GM18519 (cell line): ENCODE data around the gene SDK1.

Experiments
- ATAC-seq: cut with Tn5 transposase; IDR thresholded peaks from one replicate; pipeline ENCODE4 v1.9.1; 2021; ENCODE audit warnings: mild to moderate bottlenecking, moderate library complexity; ENCODE audit not compliant: unreplicated experiment, low FRiP score

SDK1 gene

DNA sequence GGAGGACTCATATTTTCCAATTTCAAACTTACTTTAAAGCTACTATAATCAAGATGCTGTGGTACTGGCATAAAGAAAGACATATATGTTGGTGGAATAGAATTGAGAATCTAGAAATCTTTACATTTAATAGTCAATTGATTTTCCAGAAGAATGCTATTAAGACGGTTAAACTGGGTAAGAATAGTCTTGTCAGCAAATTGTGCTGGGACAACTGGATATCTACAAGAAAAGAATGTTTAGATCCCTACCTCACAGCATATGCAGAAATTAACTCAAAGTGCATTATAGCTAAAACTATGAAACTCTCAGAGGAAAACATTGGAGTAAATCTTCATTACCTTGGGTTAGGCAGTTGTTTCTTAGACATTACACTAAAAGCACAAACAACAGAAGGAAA lies 203.3 kb downstream of the SDK1 start:
- ATAC-seq = no peak

DNA sequence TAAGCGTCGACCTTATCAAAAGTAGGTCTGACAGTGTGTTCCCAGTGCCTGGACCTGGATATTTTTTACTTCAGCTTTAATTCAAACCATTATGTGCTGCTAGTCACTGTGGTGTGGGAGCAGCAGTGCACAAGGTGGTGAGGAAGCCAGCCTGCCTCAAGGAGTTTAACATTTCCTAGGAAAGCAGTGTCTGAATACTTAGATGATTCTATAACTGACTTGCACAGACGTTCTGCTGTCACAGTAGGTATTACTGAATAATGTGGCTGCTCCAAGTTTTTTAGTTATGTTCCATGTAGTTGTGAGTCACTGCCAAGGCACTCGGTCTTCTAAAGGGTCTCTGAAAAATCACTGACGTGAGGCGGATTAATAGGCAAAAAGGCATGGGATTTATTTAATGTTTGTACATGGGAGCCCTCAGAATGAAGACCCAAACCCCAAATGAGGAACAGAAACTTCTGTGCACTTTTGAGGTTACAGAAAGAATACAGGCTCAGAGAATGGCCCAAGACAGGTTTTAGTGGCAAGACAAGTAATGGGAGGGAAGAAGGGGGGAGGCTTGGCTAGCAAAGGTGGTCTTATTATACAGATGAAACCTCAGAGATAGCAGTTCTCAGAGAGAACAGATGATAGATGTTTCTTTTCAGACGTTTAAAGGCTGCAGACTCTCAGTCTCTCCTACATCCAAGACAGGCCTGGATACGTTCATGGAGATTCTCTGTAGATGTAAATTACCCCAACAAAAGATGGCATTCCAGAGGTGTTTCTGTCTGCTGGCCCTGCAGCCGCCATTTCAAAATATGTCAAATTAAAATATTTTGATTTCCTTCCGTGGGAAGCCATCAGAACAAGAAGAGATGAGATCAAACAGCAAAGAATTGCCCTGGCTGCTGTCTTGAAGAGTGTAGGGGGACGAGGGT lies 209.3 kb downstream of the SDK1 start:
- ATAC-seq = peak; percentile 51

DNA sequence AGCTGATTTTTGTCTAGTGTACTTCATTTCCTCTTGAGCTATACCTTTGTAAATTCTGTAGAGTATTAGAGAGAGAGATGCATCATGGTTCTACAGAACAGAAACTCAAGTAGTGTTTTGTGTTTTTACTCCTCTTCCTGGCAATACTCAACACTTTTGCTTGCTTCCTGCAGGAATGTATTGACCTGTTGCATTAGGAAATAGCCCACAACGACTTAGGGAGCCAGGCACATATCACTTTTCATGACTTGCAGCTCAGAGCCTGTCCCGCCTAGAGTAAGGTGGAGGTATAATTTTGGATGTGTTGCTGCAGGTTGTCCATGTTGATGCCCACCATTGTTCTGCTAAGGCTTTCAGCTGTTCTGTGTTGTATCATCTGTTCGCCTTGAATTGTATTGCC lies 216.3 kb downstream of the SDK1 start:
- no peak for ATAC-seq

DNA sequence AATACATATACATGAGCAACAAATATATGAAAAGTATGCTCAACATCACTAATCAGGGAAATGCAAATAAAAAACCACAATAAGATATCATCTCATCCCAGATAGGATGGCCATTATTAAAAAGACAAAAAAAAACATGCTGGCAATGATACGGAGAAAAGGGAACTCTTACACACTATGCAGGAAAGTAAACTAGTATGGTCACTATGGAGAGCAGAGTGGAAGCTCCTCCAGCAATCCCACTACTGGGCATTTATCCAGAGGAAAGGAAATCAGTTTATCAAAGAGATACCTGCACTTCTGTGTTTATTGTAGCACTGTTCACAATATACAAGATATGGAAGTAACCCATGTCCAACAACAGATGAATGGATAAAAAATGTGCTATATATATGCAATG lies 217.5 kb downstream of the SDK1 start:
- ATAC-seq = no peak

DNA sequence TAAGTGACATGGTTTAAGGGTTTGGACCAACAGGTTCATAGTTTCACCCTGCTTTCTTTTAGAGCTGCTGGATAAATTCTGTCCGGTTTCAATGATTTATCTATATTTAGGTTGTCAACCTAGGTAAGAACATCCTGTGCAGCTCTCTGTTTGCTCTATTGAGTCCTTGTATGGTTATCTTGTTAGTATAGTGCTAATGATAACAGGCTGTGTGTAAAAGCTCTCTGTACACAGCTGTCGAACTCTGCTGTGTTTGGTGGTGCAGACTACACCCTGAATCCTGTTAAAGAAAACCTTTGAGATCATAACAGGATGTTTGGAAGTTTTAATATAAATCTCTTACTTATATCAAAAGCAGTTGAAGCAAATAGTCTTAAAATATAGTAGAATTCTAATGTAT lies 219.2 kb downstream of the SDK1 start:
- ATAC-seq = no peak

DNA sequence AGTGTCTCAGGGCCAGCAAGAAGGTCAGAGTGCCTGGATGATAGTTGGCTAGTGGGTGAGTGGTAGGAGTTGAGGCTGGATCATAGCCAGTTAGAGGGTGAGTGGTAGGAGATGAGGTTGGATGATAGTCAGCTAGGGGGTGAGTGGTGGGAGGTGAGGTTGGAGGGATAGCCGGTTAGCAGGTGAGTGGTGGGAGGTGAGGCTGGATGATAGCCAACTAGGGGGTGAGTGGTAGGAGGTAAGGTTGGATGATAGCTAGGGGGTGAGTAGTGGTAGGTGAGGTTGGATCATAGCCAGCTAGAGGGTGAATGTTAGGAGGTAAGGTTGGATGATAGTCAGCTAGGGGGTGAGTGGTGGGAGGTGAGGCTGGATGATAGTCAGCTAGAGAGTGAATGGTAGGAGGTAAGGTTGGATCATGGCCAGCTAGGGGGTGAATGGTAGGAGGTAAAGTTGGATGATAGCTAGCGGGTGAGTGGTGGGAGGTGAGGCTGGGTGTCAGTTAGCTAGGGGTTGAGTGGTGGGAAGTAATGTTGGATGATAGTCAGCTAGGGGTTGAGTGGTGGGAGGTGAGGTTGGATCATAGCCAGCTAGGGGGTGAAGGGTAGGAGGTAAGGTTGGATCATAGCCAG lies 226.6 kb downstream of the SDK1 start:
- no peak for ATAC-seq

DNA sequence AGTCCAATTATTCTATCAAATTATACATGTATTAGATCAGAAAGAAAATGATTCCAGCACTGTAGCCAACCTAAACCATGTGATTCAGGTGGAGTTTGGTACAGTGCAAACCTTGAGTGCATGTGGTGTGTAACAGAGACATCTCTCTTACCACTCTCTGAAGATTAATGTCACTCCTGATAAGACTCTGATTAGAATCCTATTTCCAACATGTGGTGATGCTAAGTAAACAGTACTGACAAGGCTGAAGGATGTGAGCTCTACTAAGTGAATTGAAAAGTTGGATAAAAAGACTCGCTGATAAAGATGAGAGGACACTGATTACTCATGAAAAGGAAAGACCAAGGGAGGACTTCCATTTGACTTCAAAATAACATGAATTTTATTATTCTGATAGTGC lies 232.0 kb downstream of the SDK1 start:
- ATAC-seq = no peak

DNA sequence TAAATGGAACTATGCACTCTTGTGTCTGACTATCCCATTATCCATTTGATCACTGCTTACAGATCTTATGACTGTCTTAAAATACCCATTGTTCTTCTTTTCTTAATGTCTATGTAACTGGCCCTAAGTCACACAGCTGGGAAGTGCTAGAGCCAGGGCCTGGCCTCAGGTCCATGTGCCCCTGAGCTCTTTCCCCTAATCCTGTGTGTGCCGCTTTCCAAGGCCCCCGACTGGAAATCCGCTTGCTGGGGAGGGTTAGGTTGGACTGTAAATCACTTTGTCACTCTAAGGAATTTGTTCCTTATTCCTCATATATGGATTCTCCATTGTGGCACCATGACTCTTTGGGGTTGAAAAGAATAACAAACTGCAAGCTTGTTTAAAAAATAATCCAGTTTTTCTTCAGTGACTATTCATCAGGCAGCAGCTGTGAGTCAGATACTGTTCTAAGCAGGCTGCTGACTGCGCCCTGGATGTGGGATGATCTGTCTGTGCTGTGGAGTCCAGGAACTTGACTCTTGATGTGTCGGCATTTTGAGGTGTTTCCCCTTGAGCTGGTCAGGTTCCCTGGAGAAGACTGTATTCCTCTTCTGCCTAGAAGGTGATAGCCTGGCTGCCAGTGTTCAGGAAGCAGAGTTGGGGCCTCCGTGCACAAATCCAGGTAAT lies 236.3 kb downstream of the SDK1 start:
- no peak for ATAC-seq

DNA sequence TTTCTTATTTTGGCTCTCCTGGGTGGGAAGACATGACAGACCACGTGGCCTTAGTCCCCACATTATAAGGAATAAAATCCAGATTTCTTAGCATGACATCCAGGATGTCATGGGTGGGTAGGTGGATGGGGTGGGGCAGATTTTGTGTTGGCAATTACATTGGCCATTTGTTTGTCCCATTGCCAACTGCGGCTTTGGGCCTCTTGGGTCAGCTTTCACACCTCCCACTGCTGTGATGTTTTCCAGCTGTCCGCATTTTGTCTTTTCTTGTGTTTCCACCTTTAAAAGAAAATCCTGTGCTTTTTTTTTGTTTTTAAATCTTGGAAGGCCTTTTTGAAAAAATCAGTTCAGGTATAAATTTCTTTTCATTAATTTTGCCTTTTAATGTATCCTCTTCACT lies 237.0 kb downstream of the SDK1 start:
- ATAC-seq = no peak

DNA sequence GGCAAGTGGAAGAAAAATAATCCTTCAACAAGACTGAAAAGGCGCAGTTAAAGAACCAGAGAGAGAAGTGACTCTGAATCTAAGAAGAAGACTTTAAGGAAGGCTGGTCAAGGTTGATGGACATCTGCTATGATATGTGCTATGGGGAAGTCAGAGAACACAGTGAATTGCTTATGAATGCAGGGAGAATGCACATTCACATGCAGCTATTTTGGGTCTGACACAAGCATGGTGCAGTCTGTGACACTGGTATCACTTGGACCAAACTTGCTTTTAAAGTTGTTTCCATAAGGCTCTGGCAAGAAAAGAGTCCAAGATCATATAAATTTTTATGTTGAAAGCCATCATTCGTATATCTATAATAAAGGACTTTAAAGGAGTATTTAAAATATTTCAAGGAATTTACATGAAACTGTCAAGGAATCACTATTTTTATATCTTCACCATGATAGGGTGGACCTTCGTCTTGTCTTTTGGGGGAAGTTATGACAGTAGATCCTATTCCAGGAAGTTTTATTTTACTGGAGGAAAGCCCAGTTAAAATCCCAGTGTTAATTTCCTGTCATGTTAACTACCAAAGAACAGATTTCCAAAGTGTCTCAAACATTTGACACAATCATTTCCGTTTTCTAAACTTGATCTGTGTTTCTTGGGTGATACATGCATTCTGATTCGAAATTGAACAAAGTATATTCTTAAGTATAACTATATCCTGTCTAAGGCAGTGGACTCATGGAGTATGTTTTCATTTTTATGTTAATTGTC lies 239.6 kb downstream of the SDK1 start:
- ATAC-seq = no peak

DNA sequence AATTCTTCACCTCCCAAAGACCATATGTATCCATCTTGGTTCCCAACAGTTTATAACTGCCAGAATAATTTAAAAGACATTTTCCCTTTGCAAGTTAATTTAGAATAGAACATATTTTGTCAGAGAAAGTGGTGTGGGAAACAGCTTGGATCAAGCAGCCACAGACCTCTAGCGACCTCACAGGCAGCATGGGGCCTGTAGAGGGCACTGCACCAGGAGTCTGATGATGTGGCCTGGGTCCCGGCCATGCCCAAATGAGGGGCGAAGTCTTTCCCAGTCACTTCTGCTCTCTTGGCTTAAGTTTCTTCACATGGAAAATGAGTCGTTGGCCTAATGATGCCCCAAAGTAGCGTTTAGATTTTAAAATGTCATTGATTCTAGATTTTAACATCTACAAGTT lies 243.2 kb downstream of the SDK1 start:
- no peak for ATAC-seq

DNA sequence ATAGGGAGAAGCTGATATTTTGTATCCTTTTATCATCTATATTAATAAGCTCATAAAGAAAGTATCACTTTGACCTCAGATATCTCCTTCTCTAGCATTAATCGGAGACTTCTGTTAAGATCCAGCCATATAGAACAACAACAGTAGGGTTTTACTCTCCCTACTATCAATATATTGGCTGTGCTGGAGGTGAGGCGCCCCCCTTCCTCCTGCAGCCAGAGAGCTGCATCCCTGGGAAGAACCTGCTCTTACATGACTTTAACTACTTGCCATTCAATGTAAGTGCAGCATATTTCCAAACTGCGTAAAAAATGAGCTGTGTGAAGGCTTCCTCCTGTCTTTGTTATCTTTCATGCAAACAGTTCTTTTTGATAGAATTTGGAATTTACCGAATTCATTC lies 247.8 kb downstream of the SDK1 start:
- no peak for ATAC-seq

DNA sequence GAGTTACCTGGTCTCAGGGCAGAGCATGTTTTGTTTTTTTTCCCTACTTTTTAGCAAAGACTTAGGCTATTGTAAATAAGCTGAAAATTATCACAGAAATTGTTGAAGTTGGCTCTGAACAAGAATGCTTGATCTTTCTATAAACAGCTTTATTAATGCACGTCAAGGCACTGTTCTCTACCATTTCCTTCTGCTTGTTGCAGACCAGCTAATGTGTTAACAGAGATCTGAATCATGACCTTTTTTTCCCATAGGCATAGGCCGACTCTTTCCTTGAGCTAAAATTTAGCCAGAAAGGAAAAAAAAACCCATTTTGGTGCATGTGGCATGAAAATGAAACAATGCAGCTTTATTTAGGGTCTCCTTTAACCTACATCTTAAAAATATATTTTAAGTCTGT lies 248.5 kb downstream of the SDK1 start:
- ATAC-seq = no peak

DNA sequence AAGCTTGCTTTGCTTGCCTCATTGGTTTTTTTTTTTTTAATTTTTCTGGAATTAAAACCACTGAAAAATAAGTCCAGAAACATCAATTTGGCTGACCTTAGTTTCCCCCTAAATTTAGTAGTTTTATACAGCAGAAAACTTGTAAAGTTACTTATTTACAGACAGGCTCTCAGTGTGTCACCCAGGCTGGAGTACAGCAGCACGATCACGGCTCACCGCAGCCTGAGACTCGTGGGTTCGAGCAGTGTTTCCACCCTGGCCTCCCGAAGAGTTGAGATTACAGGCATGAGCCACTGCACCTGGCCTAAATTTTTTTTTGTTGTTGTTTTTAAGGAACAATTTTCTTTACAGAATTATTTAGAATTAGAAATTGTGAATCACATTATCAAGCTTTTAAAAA lies 250.5 kb downstream of the SDK1 start:
- no peak for ATAC-seq

DNA sequence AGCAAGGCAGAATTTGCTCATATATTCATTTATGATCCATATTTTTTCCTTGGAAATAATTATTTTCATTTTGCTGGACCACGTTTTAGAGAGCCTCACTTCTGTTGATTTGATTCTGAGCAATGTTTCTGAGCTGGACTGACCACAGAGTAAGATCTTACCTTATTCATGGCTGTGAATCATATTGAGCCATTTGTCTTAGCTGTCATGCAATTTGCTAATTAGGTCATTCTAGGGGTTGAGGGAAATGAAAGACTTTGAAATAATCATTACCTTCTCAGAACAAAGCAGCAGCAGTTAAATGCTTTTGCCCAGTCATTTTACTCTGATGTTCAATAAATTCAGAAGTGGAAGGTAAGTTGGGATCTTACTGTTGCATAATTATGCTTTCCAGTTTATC lies 251.4 kb downstream of the SDK1 start:
- ATAC-seq = no peak

DNA sequence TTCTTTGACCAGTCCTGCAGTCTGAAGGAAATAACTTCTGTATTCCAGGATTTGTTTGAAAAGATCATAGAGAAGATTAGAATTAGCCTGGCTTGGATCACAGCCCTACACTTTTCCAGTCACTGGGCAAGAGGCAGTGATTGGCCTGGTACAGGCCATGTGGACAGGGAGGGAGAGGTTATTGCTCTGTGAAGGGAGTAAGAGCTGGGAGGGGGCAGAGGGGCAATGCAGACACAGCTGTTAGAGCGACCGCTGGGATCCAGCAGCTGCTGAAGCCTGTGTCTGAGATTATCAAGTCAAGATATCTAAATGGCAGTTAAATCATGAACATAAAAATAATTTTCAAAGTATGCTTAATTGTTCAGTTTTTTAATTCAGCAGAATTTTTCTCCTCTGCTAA lies 257.3 kb downstream of the SDK1 start:
- no peak for ATAC-seq

DNA sequence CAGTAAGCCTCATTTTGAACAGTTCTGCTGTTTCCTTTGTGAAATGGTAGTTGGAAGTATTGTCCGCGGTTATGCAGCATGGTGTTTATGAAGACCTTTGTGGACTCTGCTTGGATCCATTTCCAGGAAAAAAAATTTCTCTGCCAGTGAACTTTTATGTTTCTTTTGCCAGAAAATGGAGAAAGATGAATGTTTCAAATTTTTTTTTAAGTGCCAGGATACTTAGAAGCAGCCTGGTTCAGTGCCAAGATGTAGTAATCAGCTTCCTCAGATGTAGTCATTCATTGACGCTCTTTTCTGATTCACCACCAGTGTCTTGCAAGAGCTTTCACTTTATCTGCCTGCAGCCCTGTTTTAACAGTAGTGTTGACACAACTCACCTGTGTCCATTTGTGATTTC lies 258.2 kb downstream of the SDK1 start:
- no peak for ATAC-seq

DNA sequence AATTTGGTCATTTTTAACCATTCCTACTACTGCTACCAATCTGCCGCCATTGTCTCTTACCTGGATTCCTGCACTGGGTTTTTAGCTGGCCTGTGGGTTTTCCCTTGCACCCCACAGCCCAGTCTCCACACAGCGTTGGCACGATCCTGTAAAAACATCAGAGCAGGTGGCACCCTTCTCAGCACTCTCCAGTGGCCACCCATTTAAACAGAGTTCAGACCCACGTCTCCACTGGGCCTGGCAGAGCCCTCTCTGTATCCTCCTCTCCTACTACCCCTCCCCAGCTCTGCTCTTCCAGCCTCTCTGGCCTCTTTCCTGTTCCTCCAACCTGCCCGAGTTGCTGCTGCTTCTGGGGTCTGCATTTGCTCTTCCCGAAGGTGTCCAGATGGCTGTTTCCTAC lies 259.4 kb downstream of the SDK1 start:
- no peak for ATAC-seq

DNA sequence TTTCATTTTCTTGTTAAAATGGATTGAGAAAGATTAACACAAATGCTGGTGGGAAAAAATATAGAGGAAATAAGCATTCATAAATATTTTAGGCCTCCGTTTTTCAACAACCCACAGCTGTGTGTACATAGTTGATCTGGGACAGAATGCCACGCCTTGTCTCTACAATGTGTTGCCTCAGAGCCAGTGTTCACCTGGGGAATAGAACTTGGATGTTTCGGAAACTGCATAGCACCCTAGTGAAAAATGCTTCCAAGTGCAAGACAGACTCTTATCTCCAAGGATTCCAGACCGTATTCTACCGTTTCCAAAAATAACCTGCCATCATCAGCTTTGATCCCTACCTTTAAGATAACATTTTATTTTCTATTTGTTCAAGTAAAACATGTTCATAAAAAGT lies 260.9 kb downstream of the SDK1 start:
- ATAC-seq = no peak

DNA sequence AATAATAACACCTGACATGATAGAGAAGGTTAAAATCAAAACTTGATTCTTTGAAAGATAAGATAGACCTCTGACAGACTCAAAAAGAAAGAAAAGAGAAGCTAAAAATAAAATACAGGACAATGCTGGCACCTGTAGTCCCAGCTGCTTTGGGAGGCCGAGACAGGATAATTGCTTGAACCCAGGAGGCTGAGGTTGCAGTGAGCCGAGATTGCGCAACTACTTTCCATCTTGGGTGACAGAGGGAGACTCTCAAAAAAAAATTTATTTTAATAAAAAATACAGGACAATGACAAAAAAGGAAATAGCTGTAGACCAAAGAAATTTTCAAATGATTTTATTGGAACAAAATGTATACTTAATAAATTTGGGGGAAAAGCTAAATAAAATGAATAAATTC lies 263.2 kb downstream of the SDK1 start:
- ATAC-seq = no peak

DNA sequence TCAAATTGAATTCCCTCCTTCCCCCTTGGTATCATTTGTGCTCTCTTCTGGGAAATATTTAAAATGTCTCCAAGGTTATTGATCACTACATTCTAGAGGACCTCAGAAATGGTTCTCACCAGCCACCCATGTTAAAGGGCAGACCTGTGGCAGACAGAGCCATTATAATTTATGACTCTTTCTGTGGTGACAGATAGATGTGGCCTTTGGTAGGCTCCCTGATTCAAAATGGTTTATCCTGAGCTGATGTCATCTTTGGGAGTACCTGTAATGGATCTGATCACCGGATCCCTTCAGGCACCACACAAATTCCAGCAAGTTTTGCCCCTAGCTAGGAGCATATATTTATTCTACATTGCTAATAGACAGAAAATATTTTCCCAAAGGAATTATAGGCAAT lies 267.5 kb downstream of the SDK1 start:
- ATAC-seq = no peak
